ENCODE results near the gene RUNX3.

Gene RUNX3

DNA sequence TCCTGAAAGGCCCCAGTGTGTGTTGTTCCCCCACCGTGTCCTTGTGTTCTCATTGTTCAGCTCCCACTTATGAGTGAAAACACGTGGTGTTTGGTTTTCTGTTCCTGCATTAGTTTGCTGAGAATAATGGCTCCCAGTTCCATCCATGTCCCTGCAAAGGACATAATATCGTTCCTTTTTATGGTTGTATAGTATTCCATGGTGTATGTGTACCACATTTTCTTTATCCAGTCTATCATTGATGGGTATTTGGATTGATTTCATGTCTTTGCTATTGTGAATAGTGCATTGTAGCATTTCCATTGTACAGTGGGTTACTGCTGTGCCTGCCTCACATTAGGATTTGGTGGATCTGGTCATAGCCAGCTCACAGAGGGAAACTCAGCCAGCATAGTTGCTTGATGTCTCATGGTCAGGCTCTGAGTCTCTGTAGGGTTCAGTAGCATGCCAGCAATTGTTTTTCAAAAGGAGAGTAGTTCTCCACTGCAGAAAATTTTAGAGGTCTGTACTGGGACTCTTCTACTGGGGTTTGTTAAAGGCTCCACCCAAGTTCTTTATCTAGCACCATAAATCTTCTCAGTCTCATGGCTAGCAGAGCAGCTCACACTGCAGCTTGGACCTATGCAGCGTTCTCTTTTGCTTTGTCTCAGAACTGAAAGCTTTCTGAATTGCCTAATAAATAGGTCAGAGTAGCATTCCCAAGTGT is 41.0 kb downstream of the RUNX3 start:
- Histone ChIP-seq H3K9me3 (ENCODE audit: insufficient read depth, low read length) (peaks cover 5% of the 10 kb centered on the region; the same call in 1 of the 2 replicates), H3K4me3 (ENCODE audit: insufficient read depth, low read length, poor library complexity, severe bottlenecking) (no peak overlapping the region), H3K79me2 (ENCODE audit: insufficient read depth, low read length) (no peaks in the 10 kb centered on the region), H3K4me2 (ENCODE audit: low read depth, low read length, poor library complexity, severe bottlenecking) (no peak overlapping the region), H2AFZ (ENCODE audit: low read depth, low read length, severe bottlenecking) (no peak overlapping the region), H3K9ac (ENCODE audit: low read length) (no peak overlapping the region), H3K36me3 (ENCODE audit: low read length) (no peaks in the 10 kb centered on the region), H3K9me2 (replicated peaks; ENCODE audit: insufficient read depth, low read length) (no peaks in the 10 kb centered on the region), H3K27me3 (ENCODE audit: low read length) (no peaks in the 10 kb centered on the region), H3F3A (ENCODE audit: insufficient read depth) (no peaks in the 10 kb centered on the region), H3K27ac (ENCODE audit: low read depth, low read length) (no peak overlapping the region), H4K20me1 (ENCODE audit: low read depth, low read length) (no peaks in the 10 kb centered on the region)
- no peak for TF ChIP-seq EZH2phosphoT487 (conservative IDR thresholded peaks at IDR 0.05; ENCODE audit: low read length)
- TF ChIP-seq, protein P1, sequence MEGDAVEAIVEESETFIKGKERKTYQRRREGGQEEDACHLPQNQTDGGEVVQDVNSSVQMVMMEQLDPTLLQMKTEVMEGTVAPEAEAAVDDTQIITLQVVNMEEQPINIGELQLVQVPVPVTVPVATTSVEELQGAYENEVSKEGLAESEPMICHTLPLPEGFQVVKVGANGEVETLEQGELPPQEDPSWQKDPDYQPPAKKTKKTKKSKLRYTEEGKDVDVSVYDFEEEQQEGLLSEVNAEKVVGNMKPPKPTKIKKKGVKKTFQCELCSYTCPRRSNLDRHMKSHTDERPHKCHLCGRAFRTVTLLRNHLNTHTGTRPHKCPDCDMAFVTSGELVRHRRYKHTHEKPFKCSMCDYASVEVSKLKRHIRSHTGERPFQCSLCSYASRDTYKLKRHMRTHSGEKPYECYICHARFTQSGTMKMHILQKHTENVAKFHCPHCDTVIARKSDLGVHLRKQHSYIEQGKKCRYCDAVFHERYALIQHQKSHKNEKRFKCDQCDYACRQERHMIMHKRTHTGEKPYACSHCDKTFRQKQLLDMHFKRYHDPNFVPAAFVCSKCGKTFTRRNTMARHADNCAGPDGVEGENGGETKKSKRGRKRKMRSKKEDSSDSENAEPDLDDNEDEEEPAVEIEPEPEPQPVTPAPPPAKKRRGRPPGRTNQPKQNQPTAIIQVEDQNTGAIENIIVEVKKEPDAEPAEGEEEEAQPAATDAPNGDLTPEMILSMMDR (IDR thresholded peaks at IDR 0.05; ENCODE audit: insufficient read depth, low read length, poor library complexity, severe bottlenecking), result no peak

DNA sequence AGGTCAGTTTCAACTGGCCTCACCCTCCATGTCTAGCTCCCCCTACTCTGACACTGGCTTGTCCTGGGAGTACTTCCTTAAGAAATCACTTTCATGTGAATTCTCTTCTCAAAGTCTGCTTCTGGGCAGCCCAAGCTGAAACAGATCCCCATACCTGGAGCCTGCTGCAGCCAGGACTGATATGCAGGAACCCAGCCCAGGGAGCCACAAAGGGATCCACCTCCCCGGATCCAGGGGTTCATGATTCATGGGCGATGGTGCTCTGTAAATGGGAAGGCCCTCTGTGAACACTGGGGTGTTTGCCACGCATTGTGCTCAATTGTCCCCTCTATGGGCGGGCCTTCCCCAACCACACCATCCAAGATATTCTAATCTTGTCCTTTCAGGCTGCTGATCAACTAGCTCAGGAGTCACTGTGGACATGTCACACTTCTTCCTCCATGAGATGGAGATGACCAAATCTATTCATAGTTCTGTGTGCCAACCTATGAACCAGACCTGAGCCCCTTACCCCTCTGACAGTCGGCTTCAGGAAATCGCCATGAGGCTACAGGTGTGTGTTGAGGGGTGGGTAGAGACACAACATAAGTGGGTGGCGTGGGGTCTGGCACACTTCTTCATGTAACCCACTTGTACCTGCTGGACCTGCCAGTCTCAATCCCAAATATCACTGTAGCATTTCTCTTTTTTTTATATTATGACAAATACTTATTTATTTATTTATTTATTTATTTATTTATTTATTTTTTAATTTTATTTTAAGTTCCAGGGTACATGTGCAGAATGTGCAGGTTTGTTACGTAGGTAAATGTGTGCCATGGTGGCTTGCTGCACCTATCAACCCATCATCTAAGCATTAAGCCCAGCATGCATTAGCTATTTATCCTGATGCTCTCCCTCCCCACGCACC is 41.8 kb downstream of the RUNX3 start:
- Histone ChIP-seq H4K20me1 (ENCODE audit: low read depth, low read length) (no peaks in the 10 kb centered on the region), H3F3A (ENCODE audit: insufficient read depth) (no peaks in the 10 kb centered on the region), H3K9me2 (replicated peaks; ENCODE audit: insufficient read depth, low read length) (no peaks in the 10 kb centered on the region), H3K4me2 (ENCODE audit: low read depth, low read length, poor library complexity, severe bottlenecking) (no peak overlapping the region), H3K27ac (ENCODE audit: low read depth, low read length) (no peak overlapping the region), H3K79me2 (ENCODE audit: insufficient read depth, low read length) (no peaks in the 10 kb centered on the region), H3K36me3 (ENCODE audit: low read length) (no peaks in the 10 kb centered on the region), H3K27me3 (ENCODE audit: low read length) (no peaks in the 10 kb centered on the region), H3K9me3 (ENCODE audit: insufficient read depth, low read length) (peaks cover 5% of the 10 kb centered on the region; the same call in 1 of the 2 replicates), H3K9ac (ENCODE audit: low read length) (no peak overlapping the region), H2AFZ (ENCODE audit: low read depth, low read length, severe bottlenecking) (no peak overlapping the region), H3K4me3 (ENCODE audit: insufficient read depth, low read length, poor library complexity, severe bottlenecking) (no peak overlapping the region)
- TF ChIP-seq EZH2phosphoT487 (conservative IDR thresholded peaks at IDR 0.05; ENCODE audit: low read length), result no peak
- TF ChIP-seq, protein P1 (IDR thresholded peaks at IDR 0.05; ENCODE audit: insufficient read depth, low read length, poor library complexity, severe bottlenecking), result no peak

DNA sequence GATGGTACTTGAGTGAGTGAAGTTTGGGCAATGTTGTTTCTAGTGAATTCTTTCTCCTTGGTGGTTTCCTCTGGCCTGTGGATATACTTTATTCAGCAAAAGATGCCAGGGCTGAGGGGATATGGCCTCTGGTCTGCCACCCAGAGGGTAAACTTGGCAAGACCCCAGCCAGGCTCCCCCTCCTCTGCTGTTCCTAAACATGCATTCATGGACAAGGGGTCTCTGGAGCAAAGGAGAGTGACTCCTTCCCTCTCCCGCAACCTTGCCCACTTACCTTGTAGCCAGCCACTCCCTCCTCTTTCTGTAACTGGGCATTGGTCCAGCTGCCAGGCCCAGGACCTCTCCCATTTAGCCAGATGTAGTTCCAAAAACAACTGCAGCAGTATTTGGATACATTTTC is 43.8 kb downstream of the RUNX3 start:
- Histone ChIP-seq H2AFZ (ENCODE audit: low read depth, low read length, severe bottlenecking) (no peak overlapping the region), H3K9ac (ENCODE audit: low read length) (no peak overlapping the region), H3K36me3 (ENCODE audit: low read length) (no peaks in the 10 kb centered on the region), H3K9me2 (replicated peaks; ENCODE audit: insufficient read depth, low read length) (no peaks in the 10 kb centered on the region), H3K4me3 (ENCODE audit: insufficient read depth, low read length, poor library complexity, severe bottlenecking) (no peak overlapping the region), H3K79me2 (ENCODE audit: insufficient read depth, low read length) (no peaks in the 10 kb centered on the region), H3K27me3 (ENCODE audit: low read length) (no peaks in the 10 kb centered on the region), H3K9me3 (ENCODE audit: insufficient read depth, low read length) (no peaks in the 10 kb centered on the region; the same call in 1 of the 2 replicates), H3K4me2 (ENCODE audit: low read depth, low read length, poor library complexity, severe bottlenecking) (no peak overlapping the region), H3F3A (ENCODE audit: insufficient read depth) (no peaks in the 10 kb centered on the region), H3K27ac (ENCODE audit: low read depth, low read length) (no peak overlapping the region), H4K20me1 (ENCODE audit: low read depth, low read length) (no peaks in the 10 kb centered on the region)
- TF ChIP-seq EZH2phosphoT487 (conservative IDR thresholded peaks at IDR 0.05; ENCODE audit: low read length), result no peak
- TF ChIP-seq, protein P1 (IDR thresholded peaks at IDR 0.05; ENCODE audit: insufficient read depth, low read length, poor library complexity, severe bottlenecking), result no peak
